SK-MEL-5 (cell line): ENCODE data around the gene LRRC28. TPM values are rescaled to one million over a fixed set of nuclear protein-coding genes. Genes with fewer than 3 reads are reported as not detected.
"Not testable (repeated sequence)": the region's sequence is repeated elsewhere in the genome, so short reads cannot be mapped to it uniquely, and the experiment has no call there.

Source experiments
- DNase-seq: peaks from one replicate; pipeline ENCODE4 v3.0.0-alpha.2; 2016; ENCODE audit warnings: low read depth, low spot score
- in situ Hi-C: cut with HindIII; loops from 2 replicates; pipeline ENCODE4 v1.10.0; 2016; ENCODE audit warnings: low sequenced_read_pairs, high pct_unique_total_duplicates, low pct_unique_long_range_greater_than_20kb
- total RNA-seq: library from RNA; depleted of rRNA; stranded (reverse); fragments of >200 nt; shearing (Covaris generic); gene quantifications from 2 replicates; pipeline ENCODE4 v1.2.3, GENCODE V29; 2014

LRRC28 gene
- total RNA-seq, 1 experiment from 2014 or later, result 30.5 TPM

DNA sequence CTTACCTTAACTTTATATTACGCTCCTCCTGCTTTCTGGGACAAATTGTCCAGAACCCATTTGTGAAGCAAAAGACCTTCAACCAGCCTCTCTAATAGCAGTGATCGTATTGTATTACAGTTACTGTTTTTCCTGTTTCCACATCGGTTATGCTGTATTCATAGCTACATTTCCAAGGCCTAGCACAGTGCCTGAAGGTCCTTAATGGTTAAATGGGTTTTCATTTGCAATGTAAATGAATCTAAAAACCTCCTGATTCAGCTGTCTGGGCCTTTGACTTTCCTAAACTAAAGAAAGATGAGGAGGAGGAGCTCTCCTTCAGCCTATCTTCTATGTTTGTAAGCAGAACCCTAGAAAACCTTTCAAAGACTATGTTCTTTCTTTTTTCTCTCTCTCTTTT lies 99.1 kb downstream of the LRRC28 start:
- DNase-seq, result no peak
- in situ Hi-C loops, result no loop called here

DNA sequence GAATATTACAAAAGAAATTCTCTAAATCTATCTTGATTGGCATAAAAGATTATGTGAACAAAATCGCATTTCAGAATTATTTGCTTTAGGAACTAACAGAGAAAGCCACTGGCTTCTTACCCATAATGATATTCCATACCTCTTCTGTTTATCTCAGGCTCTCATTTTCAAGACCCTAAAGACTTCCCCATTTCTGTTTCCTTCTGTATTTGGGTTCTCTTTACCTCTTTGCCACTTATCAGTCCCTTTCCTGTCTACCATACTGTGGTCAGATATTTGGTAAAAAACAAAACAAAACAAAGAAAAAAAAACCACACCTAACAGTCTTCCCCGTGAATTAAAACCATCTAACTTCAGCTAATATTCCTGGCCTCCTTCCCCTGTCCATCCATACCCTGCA lies 108.5 kb downstream of the LRRC28 start:
- in situ Hi-C loops, result no loop called here
- no peak for DNase-seq

DNA sequence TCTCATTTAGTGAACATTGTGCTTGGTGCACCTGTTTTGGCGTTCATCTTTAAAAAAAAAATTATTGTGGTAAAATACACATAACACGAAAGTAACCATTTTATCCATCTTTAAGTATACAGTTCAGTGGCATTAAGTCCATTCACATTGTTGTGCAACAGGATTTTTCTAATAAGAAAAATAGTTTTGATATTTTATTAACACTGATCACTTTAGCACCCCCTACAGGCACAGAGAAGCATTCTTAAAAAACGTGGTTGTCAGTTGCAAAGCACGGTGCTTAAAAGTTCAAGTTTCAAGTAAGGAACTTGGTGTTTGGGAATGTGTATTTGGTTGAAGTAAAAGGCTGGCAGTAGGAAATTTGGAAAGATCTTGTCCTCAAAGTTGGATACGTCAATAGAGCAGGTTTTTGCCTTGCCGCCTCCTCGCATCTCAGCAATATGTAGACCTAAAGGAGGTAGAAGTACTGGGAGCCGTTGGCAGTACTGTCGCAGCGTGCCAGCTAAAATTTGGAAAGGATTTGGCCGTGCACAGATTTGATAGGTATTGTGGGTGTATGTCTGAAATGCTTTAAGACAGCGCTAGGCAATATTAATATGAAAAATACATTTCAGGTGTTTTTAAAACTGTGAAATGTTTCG lies 110.4 kb downstream of the LRRC28 start:
- DNase-seq, result peak; percentile 37

DNA sequence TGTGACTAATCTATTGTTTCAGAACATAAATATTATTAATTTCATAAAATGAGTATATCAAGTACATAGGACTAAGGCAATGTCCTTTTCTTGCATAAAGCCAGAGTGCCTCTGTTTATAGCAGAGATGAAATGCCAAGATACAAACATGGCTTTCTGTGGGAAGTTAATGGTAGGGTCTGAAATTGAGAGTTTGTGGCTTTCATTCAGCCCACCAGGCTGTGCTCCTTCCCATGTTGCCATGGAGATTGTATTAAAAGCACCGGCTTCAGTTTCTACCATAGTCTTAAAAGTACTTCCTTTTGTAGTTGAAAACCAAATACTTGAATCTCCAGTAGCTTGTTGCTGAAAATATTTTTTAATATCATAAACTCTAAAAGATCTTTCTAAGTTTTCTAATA lies 114.0 kb downstream of the LRRC28 start:
- in situ Hi-C loops, result no loop called here
- DNase-seq, result no peak

More for the DNA sequence above, 110.4 kb downstream of the LRRC28 start:
- in situ Hi-C loops, result no loop called here

DNA sequence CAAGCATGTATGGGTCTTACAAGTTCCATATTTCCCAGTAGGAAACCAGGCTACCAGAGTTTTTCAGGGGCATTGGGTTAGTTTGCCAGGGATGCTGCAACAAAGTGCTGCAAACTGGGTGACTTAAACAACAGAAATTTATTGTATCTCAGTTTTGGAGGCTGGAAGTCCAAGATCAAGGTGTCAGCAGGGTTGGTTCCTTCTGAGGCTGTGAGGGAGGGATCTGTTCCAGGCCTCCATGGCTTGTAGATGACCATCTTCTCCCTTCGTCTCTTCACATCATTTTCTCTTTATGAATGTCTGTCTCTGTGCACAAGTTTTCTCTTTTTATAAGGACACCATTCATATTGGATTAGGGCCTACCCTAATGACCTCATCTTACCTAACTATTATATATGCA lies 114.7 kb downstream of the LRRC28 start:
- DNase-seq, result no peak
- in situ Hi-C loops, result no loop called here

DNA sequence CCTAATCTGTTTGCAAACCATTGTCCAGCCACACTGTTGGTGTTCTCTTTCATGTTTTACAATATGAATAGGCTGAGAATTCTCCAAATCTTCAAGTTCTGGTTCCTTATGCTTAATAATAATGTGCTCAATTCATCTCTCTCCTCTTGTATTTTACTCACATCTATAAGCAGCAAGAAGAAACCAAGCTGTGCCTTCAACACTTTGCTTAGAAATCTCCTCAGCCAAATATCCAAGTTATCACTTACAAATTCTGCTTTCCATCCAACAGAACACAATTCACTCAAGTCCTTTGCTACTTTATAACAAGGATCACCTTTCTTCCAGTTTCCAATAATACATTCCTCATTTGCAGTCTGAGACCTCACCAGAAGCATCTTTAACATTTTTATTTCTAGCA lies 117.5 kb downstream of the LRRC28 start:
- in situ Hi-C loops, result no loop called here

DNA sequence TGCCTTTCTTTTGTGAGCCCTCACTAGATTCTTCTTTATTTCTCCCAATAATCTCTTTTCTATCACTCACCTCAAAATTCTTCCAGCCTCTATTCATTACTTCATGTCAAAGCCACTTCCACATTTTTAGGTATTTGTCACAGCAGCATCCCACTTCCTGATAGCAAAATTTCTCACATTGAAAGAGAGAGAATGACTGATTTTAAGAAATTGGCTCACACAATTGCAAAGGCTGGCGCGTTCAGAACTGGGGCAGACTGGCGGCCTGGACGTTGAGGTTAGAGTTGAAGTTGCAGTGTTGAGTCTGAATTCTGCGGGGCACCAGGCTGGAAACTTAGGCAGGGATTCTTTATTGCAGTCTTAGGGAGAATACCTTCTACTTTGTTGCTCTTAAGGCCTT lies 117.9 kb downstream of the LRRC28 start:
- DNase-seq, result no peak
- in situ Hi-C loops, result no loop called here

More for the DNA sequence above, 117.5 kb downstream of the LRRC28 start:
- DNase-seq, result no peak

DNA sequence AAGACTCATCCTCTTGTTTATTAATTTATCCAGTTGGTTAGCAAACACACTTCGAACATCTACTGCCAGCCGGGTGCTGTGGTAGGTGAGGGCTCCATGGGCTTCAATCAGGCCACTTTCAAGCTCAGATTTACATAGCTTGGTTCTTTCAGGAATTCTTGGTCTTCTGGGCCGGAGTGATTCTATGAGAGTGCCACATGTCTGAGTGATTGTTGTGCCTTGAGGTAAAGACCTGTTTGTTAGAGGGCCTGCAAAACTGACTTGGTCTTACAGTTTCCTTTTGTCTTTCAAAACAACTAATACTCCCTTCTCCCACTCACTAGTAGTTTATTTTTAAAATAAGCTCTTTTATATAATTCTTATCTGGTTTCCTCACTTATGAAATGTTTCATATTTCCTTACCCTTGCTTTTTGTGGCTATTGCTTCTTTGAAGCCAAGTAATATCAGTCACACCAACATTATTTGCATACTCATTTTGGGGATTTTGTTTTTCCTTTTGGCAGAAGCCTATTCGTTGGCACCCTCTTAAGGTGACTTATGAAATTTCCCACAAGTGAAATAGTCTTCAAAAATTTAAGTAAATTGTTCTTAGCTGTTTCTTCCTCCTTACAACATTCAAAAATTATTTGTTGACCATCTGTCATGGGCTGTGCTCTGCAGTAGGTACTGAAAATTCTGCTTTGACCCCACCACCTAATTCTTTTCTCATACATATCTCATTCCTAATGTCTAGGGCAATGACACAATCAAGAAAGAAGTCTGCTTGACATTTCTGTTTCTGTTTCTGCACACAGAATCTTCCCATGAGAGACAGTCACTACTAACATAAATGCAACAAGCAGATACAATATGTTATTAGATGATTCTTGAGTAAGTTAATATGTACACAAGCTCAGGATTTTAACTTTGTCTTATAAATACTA lies 120.2 kb downstream of the LRRC28 start:
- no peak for DNase-seq
- in situ Hi-C loops, result no loop called here

DNA sequence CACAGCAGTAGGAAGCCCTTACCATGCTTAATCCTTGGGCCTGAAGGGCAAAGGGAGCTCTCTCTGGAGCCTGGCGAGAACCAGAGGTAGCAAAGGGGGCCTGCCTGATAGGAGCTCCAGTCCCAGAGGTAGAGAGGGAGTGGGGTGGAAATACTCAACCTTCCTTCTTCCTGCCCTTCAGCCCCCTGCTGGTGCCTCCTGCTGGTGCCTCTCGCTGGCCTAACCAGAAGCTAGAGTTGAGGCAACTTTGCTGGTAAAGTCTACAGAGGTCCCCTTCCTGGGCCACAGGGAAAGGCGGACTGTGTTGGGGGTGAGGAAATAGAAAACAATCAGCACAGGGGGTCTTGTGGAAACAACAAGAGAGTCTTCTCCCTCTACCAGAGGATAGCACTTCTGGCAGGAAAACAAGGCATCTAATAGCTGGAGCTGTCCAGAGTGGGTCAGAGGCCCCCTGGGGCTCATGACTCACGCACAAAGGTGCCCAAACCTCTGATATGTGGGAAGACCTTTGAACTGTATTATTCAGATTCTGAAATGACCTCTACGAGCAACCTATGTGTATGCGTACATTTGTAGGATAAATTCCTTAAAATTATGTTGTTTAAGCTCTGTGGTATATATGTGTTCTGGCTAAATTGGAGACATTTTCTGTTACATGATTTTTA lies 133.9 kb downstream of the LRRC28 start:
- in situ Hi-C loops, result no loop called here
- DNase-seq, result no peak

DNA sequence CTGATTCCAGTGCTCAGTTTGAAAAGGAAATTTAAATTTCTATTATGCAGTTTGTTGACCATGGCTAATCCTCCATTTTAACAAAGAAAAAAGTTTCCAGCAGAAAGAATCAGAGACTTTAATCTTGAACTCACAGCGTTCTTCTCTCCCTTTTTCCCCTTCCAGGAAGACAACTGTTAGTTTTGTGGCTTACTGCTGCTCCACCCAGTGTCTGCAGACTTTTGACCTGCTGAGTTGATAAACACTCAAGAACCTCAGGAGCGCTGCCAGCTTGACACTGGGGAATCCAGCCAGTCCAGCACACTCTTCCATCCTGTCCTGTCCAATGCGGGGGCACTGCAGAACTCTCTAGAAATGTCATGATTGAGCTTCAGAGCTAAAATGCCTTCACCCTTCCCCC lies 134.6 kb downstream of the LRRC28 start:
- no peak for DNase-seq
- in situ Hi-C loops, result no loop called here

DNA sequence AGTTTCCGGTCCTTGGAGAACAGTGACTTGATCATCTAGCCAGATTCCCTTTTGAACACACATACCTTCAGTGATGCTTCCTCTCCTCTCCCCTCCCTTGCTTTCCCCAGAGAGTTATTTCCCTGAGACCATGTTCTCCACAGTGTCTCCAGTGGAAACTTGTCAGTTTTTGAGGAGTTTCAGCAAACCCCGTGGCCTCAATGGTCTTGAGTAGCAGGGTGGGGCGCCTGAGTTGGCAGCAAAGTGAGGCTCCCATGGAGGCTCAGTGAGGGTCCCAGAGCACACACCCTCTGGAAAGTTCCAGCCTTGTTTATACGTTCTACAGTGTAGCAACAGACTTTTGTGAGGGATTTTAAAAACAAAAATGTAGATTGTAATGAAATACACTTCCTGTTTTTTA lies 135.1 kb downstream of the LRRC28 start:
- DNase-seq, result no peak
- in situ Hi-C loops, result no loop called here

DNA sequence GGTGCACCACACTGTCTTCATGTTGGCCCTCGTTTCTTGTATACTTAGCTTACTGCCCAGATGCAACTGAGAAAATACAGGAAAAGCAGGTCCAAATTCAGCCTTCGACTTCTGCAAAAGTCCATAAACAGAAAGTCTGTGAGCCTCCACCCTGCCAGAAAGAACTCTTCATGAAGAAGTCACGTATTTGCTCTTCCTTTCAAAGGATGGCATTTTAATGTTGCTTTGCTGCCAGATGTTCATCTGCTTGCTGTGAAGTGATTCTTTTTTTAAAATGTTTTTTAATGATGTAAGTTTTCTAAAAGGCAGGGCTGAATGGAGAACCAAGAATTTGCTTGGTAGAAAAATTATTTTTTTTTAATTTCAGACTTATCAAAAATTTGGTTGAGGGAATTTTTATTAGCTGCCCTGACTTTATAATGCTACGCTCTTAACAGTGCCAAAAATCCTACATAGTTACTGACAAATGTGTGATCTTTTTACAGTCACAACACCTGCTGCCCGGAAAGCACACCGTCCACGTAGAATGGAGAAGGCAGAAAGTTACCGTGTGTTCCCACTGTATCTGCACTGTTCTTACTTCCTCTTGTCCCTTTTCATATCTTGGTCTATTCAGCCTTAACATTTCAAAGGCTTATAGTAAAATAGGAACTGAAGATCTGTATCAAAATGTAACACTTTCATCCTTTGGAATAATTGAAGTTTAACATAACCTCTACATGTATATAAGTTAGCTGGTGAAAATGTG lies 136.3 kb downstream of the LRRC28 start:
- in situ Hi-C loops, result no loop called here

DNA sequence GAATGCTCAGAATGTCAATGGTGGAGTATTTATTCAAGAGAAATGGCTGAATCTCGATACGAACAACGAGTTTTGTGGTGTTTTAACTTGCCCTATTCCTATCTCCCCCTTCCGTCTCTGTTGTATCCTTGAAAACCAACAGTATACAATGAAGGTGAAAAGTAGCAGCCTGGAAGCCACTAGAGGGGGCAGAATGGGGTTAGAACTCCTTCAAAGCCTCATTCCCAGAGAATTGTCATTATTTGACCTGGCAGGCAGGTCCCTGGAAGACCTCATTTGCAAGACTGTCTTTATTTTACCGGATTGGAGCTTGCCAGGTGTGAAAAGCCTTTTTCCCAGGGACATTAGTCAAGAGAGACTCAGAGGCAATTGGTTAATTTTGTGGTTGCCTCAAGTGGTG lies 139.4 kb downstream of the LRRC28 start:
- no peak for DNase-seq
- in situ Hi-C loops, result no loop called here

More for the DNA sequence above, 136.3 kb downstream of the LRRC28 start:
- no peak for DNase-seq

DNA sequence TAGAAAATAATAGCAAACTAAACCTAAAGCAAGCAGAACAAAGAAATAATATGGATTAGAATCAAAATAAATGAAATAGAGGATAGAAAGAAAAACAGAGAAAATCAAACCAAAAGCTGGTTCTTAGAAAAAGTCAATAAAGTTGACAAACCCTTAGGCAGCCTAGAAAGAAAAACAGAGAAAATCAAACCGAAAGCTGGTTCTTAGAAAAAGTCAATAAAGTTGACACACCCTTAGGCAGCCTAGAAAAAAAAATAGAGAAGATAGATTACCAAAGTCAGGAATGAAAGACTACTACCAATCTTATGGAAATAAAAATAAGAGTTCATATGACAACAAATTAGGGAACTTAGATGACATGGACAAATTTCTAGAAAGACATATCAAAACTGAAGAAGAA lies 142.4 kb downstream of the LRRC28 start:
- in situ Hi-C loops, result no loop called here
- DNase-seq, result no peak

DNA sequence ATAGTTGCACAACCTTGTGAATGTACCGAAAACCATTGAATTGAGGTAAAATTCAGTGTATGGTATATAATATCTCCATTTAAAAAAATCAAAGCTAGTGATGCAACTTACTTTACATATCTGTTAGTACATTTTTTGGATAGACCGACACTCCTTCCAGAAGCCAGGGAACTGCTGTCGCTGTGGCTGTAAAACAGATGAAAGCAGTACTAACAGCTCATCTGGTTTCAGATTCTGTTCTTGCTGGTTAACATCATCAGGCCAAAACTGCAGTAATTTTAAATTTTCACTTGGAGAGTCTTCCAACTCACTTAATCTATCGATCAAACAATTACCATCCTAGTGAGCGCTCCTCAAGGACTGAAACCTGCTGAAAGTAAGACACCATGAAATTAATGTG lies 145.1 kb downstream of the LRRC28 start:
- no peak for DNase-seq
- in situ Hi-C loops, result no loop called here

DNA sequence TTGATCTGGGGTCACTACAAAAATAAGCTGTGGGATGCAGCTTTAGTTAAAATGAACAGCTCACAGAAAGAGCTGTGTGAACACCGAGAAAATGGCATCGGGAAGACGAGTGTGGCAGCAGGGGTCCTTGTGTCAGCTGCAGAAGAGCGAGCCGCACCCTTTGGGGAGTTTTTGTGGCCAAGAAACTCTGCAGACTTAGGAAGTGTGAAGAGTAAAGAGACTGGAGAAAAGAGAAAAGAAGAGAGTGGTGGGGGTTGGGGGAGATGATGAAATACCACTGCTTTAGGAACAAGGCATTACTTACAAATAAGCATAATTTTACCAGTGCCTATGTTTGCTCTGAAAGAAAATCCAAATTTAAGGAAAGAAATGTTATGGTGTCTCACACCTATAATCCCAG lies 147.8 kb downstream of the LRRC28 start:
- in situ Hi-C loops, result no loop called here
- DNase-seq, result no peak

DNA sequence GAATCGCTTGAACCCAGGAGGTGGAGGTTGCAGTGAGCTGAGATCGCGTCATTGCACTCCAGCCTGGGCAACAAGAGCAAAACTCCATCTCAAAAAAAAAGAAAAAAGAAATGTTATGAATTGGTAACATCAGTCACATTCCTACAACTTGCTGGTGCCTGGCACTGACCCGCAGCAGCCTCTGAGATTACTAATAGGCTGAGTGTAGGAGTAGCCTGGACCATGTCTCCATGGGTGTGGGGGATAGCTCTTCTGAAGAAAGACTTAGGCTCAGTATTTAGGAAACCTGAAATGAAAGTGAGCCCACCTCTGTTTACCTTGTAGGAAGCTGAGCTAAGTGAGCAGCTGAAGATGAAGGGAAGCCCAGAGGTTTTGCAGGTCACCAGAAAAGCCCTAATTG lies 148.3 kb downstream of the LRRC28 start:
- no peak for DNase-seq
- in situ Hi-C loops, result no loop called here

DNA sequence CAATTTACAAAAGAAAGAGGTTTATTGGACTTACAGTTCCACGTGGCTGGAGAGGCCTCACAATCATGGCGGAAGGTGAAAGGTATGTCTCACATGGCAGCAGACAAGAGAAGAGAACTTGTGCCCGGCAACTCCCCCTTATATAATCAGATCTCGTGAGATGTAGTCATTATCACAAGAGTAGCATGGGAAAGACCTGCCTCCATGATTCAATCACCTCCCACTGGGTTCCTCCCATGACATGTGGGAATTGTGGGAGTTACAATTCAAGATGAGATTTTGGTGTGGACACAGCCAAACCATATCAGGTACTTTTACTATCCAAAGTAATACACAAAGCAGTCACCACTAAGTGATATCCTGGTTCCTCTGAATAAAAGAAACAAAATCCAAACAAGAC lies 149.9 kb downstream of the LRRC28 start:
- DNase-seq, result peak; percentile 14
- in situ Hi-C loops, result not testable (repeated sequence)
